Mesendoderm (in vitro differentiated cells): ENCODE data around the gene GLIPR1L1.

Experiments
- DNase-seq: peaks from one replicate; pipeline ENCODE4 v3.0.0; 2013
- H2AK5ac ChIP-seq: 2 replicates; pipeline ENCODE4 v1.6.1; 2013; ENCODE audit warnings: low read length, inconsistent platforms
- H2BK120ac ChIP-seq: 2 replicates; pipeline ENCODE4 v1.6.1; 2013; ENCODE audit warnings: low read depth, mild to moderate bottlenecking, low read length, moderate library complexity, mixed read lengths
- H2BK15ac ChIP-seq: replicated peaks from 2 replicates; pipeline ENCODE4 v1.6.1; 2013; ENCODE audit warnings: low read depth, mild to moderate bottlenecking, moderate library complexity
- H2BK5ac ChIP-seq: 2 replicates; pipeline ENCODE4 v1.6.1; 2013; ENCODE audit warnings: low read length, inconsistent platforms
- H3K18ac ChIP-seq: 2 replicates; pipeline ENCODE4 v1.6.1; 2013; ENCODE audit warnings: mild to moderate bottlenecking, low read length, mixed read lengths
- H3K23ac ChIP-seq: one replicate; pipeline ENCODE4 v1.6.1; 2013; ENCODE audit warnings: low read length
- H3K27ac ChIP-seq: 2 replicates; pipeline ENCODE4 v1.5.1; 2013; ENCODE audit warnings: low read depth, mild to moderate bottlenecking, inconsistent platforms, low read length, moderate library complexity
- H3K27me3 ChIP-seq: 2 replicates; pipeline ENCODE4 v1.6.1; 2013; ENCODE audit warnings: low read length, control low read depth, mild to moderate bottlenecking, inconsistent platforms; ENCODE audit not compliant: insufficient read depth, poor library complexity
- H3K36me3 ChIP-seq: 2 replicates; pipeline ENCODE4 v1.6.1; 2013; ENCODE audit warnings: low read length, inconsistent platforms; ENCODE audit not compliant: control insufficient read depth, insufficient read depth
- H3K4ac ChIP-seq: one replicate; pipeline ENCODE4 v1.6.1; 2013; ENCODE audit warnings: low read depth, mild to moderate bottlenecking, low read length, moderate library complexity
- H3K4me1 ChIP-seq: 2 replicates; pipeline ENCODE4 v1.6.1; 2013; ENCODE audit warnings: low read depth, low read length, inconsistent platforms; ENCODE audit not compliant: control insufficient read depth
- H3K4me2 ChIP-seq: 2 replicates; pipeline ENCODE4 v1.6.1; 2013; ENCODE audit warnings: low read length
- H3K4me3 ChIP-seq: 2 replicates; pipeline ENCODE4 v1.5.1; 2013; ENCODE audit warnings: mild to moderate bottlenecking, low read length
- H3K56ac ChIP-seq: one replicate; pipeline ENCODE4 v1.6.1; 2013; ENCODE audit warnings: low read length
- H3K79me1 ChIP-seq: 2 replicates; pipeline ENCODE4 v1.6.1; 2013; ENCODE audit warnings: low read length, inconsistent platforms
- H3K79me2 ChIP-seq: 2 replicates; pipeline ENCODE4 v1.6.1; 2013; ENCODE audit warnings: mild to moderate bottlenecking, low read length; ENCODE audit not compliant: control insufficient read depth, insufficient read depth
- H3K9ac ChIP-seq: 2 replicates; pipeline ENCODE4 v1.6.1; 2013; ENCODE audit warnings: low read length, inconsistent platforms
- H4K5ac ChIP-seq: one replicate; pipeline ENCODE4 v1.6.1; 2013; ENCODE audit warnings: low read length
- H4K8ac ChIP-seq: one replicate; pipeline ENCODE4 v1.6.1; 2013; ENCODE audit warnings: low read depth, mild to moderate bottlenecking, control low read depth, low read length, moderate library complexity
- WGBS: extraction: QIAGEN DNeasy Blood & Tissue Kit; methylation state at CpG from one replicate; pipeline ENCODE4 v1.1.7; 2013; ENCODE audit warnings: low lambda C conversion rate, missing lambda C conversion rate; ENCODE audit not compliant: insufficient coverage; ENCODE audit errors: extremely low coverage; 5-methylcytosine and 5-hydroxymethylcytosine counted together

GLIPR1L1 gene

DNA sequence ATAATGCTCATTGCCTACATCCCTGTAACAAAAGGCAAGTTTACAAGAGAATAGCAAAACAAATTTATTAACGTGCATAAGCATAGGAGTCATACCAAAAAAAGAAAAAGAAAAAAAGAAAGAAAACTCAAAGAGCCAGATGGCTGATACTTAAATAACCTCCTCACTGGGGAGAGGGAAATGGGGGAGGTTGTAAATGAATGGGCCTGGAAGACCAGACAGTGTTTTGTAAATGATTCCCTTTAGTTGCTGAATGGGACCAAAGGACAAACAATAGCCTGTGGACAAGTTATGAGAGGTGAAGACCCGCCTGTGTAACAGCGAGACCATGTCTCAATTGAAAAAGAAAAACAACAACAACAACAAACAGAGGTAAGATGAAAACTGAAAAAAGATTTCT, 39.7 kb upstream of the GLIPR1L1 start:
- Histone ChIP-seq H3K79me1 (no peaks in the 10 kb centered on the region), H3K79me2 (no peaks in the 10 kb centered on the region), H2BK15ac (no peak overlapping the region), H4K8ac (no peak overlapping the region), H3K4me1 (no peaks in the 10 kb centered on the region), H2BK120ac (no peak overlapping the region), H3K36me3 (no peaks in the 10 kb centered on the region), H3K56ac (no peak overlapping the region), H3K27me3 (no peaks in the 10 kb centered on the region), H3K27ac (no peak overlapping the region), H3K4me2 (no peak overlapping the region), H3K23ac (no peak overlapping the region), H2AK5ac (no peak overlapping the region), H3K18ac (no peak overlapping the region), H3K4me3 (no peak overlapping the region), H4K5ac (no peak overlapping the region), H3K9ac (no peak overlapping the region), H2BK5ac (no peak overlapping the region), H3K4ac (no peak overlapping the region)
- DNase-seq = no peak
- WGBS = no CpG with 5 or more reads among the region's 3 CpGs

DNA sequence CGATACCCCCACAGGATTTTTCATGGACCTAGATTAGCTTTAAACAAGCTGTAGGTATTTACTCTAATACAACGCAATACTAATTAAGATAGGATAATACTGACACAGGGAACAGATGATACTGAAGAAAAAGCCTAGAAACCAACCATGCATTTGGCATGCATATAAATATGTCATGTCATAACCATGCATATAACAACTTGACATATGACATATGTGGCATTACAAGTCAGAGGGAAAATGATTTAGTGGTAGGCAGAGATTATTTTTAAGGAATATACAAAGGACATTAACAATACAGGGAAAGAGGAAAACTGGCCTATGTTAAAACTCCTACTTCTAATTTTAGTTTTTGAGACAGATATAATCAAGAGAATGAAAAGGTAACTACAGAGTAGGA, 32.2 kb upstream of the GLIPR1L1 start:
- WGBS = no CpG with 5 or more reads among the region's 2 CpGs
- Histone ChIP-seq H4K8ac (no peak overlapping the region), H3K4me2 (no peak overlapping the region), H3K56ac (no peak overlapping the region), H3K9ac (no peak overlapping the region), H2BK120ac (no peak overlapping the region), H3K27ac (no peak overlapping the region), H3K79me1 (no peaks in the 10 kb centered on the region), H3K4me1 (no peaks in the 10 kb centered on the region), H3K36me3 (no peaks in the 10 kb centered on the region), H3K4me3 (no peak overlapping the region), H2AK5ac (no peak overlapping the region), H3K79me2 (no peaks in the 10 kb centered on the region), H3K18ac (no peak overlapping the region), H3K27me3 (no peaks in the 10 kb centered on the region), H3K4ac (no peak overlapping the region), H3K23ac (no peak overlapping the region), H2BK15ac (no peak overlapping the region), H4K5ac (no peak overlapping the region), H2BK5ac (no peak overlapping the region)
- no peak for DNase-seq

DNA sequence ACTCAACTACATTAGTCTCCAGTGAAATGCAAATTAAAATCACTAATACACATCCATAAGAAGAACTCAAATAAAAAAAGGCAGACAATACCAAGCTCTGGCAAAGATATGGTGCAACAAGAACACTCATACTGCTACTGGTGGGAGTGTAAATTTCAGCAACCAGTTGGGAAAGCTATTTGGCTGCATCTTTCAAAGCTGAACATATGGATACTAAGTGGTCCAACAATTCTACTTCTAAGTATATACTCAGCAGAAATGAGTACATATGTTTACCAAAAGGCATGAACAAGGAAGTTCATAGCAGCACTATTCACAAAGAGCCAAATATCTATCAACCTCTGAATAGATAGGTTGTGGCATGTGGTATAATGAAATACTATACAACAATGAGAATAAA, 31.7 kb upstream of the GLIPR1L1 start:
- Histone ChIP-seq H4K8ac (no peak overlapping the region), H3K36me3 (no peaks in the 10 kb centered on the region), H3K79me2 (no peaks in the 10 kb centered on the region), H3K56ac (no peak overlapping the region), H3K4me2 (no peak overlapping the region), H3K79me1 (no peaks in the 10 kb centered on the region), H2BK120ac (no peak overlapping the region), H3K18ac (no peak overlapping the region), H2BK15ac (no peak overlapping the region), H2BK5ac (no peak overlapping the region), H2AK5ac (no peak overlapping the region), H3K23ac (no peak overlapping the region), H4K5ac (no peak overlapping the region), H3K4me3 (no peak overlapping the region), H3K27me3 (no peaks in the 10 kb centered on the region), H3K4ac (no peak overlapping the region), H3K27ac (no peak overlapping the region), H3K9ac (no peak overlapping the region), H3K4me1 (no peaks in the 10 kb centered on the region)
- no peak for DNase-seq

DNA sequence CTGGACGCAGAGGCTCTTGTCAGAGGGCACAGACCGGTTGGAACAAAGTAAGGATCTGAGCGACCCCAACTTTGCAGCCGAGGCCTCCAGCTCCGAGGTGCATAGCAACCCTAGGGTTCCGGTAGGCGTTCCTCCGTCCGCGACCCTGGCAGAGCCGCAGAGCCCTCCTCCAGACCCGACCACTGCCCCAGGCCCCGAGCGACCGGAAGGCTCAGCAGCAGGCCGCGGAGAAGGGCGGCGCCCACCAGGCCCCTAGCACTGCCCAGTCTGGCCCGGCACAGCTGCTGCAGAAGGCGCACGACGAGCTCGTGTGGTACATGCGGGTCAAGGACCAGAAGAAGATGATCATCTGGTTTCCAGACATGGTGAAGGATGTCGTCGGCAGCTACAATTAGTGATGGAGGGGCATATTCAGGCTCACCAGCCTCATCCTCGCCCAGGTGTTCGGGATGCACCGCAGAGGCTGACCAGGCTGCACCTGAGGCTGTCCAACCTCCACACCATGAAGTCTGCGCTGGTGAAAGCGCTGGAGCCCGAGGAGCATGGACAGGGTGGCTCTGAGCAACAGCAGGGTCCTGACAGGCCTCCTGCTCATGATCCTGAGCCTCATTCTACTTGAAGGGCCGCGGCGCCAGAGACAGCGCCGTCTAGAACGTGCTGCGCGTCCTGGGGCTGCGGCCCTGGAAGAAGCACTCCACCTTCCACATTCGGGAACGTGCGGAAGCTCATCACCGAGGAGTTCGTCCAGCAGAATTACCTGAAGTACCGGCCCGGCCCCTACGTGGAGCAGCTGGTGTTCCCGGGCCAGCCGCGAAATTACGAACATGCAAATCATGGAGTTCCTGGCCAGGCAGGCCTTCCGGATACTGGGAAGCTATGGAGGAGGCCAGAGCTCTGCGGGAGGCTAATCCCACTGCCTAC, 28.8 kb upstream of the GLIPR1L1 start:
- no peaks in the 10 kb centered on the region for H3K4me1 ChIP-seq
- H3K79me1 ChIP-seq = no peaks in the 10 kb centered on the region
- H3K18ac ChIP-seq = no peak overlapping the region
- H3K56ac ChIP-seq = no peak overlapping the region
- no peak overlapping the region for H3K4ac ChIP-seq
- H3K36me3 ChIP-seq = no peaks in the 10 kb centered on the region
- H2AK5ac ChIP-seq = no peak overlapping the region
- no peak overlapping the region for H2BK15ac ChIP-seq
- H4K8ac ChIP-seq = no peak overlapping the region
- H3K9ac ChIP-seq = no peak overlapping the region
- H3K79me2 ChIP-seq = no peaks in the 10 kb centered on the region
- H3K27me3 ChIP-seq = no peaks in the 10 kb centered on the region
- DNase-seq = no peak
- no CpG with 5 or more reads among the region's 56 CpGs for WGBS
- H3K23ac ChIP-seq = no peak overlapping the region
- no peak overlapping the region for H3K27ac ChIP-seq
- H3K4me3 ChIP-seq = no peak overlapping the region
- H2BK120ac ChIP-seq = no peak overlapping the region
- H3K4me2 ChIP-seq = no peak overlapping the region
- H2BK5ac ChIP-seq = no peak overlapping the region
- no peak overlapping the region for H4K5ac ChIP-seq

DNA sequence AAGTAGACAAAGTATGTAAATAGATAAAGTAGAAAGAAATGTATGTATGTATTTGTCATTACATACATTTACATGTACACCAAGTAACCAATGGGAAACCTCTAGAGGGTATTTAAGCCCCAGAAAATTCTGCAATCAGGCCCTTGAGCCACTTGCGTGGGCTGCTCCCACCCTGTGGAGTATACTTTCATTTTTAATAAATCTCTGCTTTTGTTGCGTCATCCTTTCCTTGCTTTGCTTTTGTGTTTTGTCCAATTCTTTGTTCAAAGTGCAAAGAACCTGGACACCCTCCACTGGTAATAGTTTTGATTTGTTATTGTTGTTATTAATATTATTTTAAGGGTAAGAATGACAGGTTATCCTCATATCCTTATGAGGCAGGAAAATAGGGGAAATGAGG, 26.2 kb upstream of the GLIPR1L1 start:
- Histone ChIP-seq H3K4me2 (no peak overlapping the region), H3K18ac (no peak overlapping the region), H3K27ac (no peak overlapping the region), H2AK5ac (no peak overlapping the region), H3K23ac (no peak overlapping the region), H3K27me3 (no peaks in the 10 kb centered on the region), H3K4me1 (no peaks in the 10 kb centered on the region), H3K56ac (no peak overlapping the region), H3K36me3 (no peaks in the 10 kb centered on the region), H3K79me2 (no peaks in the 10 kb centered on the region), H3K9ac (no peak overlapping the region), H3K4ac (no peak overlapping the region), H2BK15ac (no peak overlapping the region), H2BK120ac (no peak overlapping the region), H3K4me3 (no peak overlapping the region), H4K5ac (no peak overlapping the region), H3K79me1 (no peaks in the 10 kb centered on the region), H4K8ac (no peak overlapping the region), H2BK5ac (no peak overlapping the region)
- no peak for DNase-seq
- no CpG with 5 or more reads among the region's 2 CpGs for WGBS

DNA sequence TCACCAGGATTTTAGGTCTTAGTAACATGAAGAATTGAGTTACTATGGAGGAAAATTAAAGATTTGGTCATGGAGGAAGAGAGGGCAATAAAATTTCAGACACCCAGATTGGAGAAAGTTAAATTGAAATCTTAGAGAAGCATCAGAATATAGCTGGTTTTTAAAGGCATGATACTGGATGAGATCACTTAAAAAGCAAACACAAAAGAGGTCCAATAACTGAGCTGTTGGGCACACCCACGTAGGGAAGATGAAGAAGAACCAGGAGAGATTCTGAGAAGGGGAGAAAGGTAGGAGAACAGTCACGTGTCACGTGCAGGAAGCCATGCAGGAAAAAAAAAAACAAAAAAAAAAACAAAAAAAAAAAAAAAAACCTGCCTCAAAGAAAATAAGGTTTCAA, 23.1 kb upstream of the GLIPR1L1 start:
- H3K36me3 ChIP-seq = no peaks in the 10 kb centered on the region
- H3K18ac ChIP-seq = no peak overlapping the region
- H4K8ac ChIP-seq = no peak overlapping the region
- H3K4ac ChIP-seq = no peak overlapping the region
- no peak overlapping the region for H3K9ac ChIP-seq
- no peak overlapping the region for H2AK5ac ChIP-seq
- no peak overlapping the region for H2BK5ac ChIP-seq
- H3K56ac ChIP-seq = no peak overlapping the region
- H2BK120ac ChIP-seq = no peak overlapping the region
- H4K5ac ChIP-seq = no peak overlapping the region
- whole genome bisulfite sequencing = no CpG with 5 or more reads among the region's 3 CpGs
- H3K79me1 ChIP-seq = no peaks in the 10 kb centered on the region
- no peak overlapping the region for H3K4me3 ChIP-seq
- H3K4me1 ChIP-seq = no peaks in the 10 kb centered on the region
- H2BK15ac ChIP-seq = no peak overlapping the region
- H3K79me2 ChIP-seq = no peaks in the 10 kb centered on the region
- no peaks in the 10 kb centered on the region for H3K27me3 ChIP-seq
- no peak overlapping the region for H3K23ac ChIP-seq
- DNase-seq = no peak
- H3K4me2 ChIP-seq = no peak overlapping the region
- H3K27ac ChIP-seq = no peak overlapping the region
